ENCODE data around the gene TMSB4Y. TPM values are rescaled to one million over a fixed set of nuclear protein-coding genes. Genes with fewer than 3 reads are reported as not detected.

The TMSB4Y gene
- total RNA-seq, 1 donor from 2014 or later, result 5.3 TPM

DNA sequence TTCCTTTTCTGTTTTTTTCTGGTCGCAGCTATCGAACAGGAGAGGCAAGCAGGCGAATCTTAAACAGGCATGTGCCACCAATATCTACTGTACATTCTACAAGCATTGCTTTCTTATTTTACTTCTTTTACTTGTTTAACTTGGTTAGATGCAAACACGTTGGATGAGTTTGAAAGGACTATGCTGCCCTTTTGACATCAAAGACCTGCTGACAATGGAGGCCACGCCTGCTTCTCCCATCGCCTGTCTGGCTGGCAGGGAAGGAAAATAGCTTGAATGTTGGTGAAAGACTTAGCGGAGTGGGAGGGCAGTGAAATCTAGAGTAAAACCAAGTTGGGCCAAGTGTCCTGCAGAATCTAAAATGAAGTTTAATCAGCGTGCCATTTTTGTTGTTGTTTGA lies 1.5 kb downstream of the TMSB4Y start:
- peak overlapping the region; percentile 95 for H3K4me3 Mint-ChIP-seq
- no peaks in the 10 kb centered on the region for H3K27me3 Mint-ChIP-seq
- DNase-seq, result no peak
- H3K4me1 Mint-ChIP-seq, result peaks cover 24% of the 10 kb centered on the region
- POLR2A ChIA-PET, result interaction anchor here (2.5 to 3.1 kb wide), 2 partner anchors 46 to 227 kb away, joined by 13 to 20 read pairs; partner anchors contain the start of gene UTY
- no peak for TF ChIP-seq CTCF (IDR thresholded peaks at IDR 0.05)
- CTCF ChIA-PET, result interaction anchor here (1.6 kb wide), 1 partner anchor 33 kb away, joined by 4 read pairs; no protein-coding TSS in a partner anchor
- no peak overlapping the region for H3K27ac Mint-ChIP-seq
- H3K9me3 Mint-ChIP-seq, result no peaks in the 10 kb centered on the region
- intact Hi-C loops (cut with micrococcal nuclease), result no loop called here
- no peak for ATAC-seq (ENCODE audit: low read depth)
- peaks cover 8% of the 10 kb centered on the region for H3K36me3 Mint-ChIP-seq (ENCODE audit: low read depth)

DNA sequence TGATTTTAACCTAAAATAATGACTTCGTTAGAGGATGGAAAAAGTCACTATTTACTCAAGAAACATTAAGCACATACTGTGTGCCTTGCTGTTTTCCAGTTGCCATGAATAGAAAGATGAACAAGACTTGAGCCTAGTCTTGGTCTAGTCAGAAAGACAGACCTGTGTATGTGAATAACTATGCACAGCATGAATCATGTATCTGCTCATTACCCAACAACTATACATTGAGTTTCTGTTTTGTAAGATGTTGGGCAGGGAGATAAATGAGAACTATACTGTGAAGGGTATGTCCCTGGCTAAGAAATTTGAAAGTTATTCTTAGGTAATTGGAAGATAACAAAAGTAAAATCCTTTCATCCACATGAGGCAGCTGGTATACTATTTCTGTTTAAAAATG lies 4.3 kb downstream of the TMSB4Y start:
- ChIA-PET POLR2A (no interaction called here), CTCF (interaction anchor here (0.6 kb wide), 1 partner anchor 339 kb away, joined by 3 read pairs; no protein-coding TSS in a partner anchor)
- no peak for ATAC-seq (ENCODE audit: low read depth)
- no peak overlapping the region for H3K27ac Mint-ChIP-seq
- H3K4me1 Mint-ChIP-seq, result peaks cover 30% of the 10 kb centered on the region
- DNase-seq, result no peak
- H3K27me3 Mint-ChIP-seq, result no peaks in the 10 kb centered on the region
- no peak for TF ChIP-seq CTCF (IDR thresholded peaks at IDR 0.05)
- no peaks in the 10 kb centered on the region for H3K9me3 Mint-ChIP-seq
- intact Hi-C loops (cut with micrococcal nuclease), result no loop called here
- H3K4me3 Mint-ChIP-seq, result no peak overlapping the region
- peaks cover 12% of the 10 kb centered on the region for H3K36me3 Mint-ChIP-seq (ENCODE audit: low read depth)

DNA sequence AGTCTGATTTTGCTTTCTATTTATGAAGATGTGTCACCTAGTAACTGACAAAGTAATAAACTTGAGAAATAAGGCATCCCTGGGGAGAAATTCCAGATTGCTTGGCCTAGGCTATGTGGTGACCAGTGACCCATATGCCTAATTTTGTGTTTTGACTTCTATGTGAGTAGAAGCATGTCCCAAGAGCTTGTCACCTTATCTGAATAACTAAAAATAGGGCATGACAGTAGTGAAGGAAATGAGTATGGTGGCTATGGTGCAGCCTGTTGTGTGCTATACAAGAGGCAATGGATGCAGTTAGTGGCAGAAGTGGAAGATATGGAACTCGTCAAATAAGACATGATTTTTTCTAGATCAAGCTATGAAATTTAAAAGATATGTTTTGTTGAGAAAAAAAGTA lies 15.3 kb downstream of the TMSB4Y start:
- no peaks in the 10 kb centered on the region for H3K27me3 Mint-ChIP-seq
- TF ChIP-seq CTCF (IDR thresholded peaks at IDR 0.05), result no peak
- no peaks in the 10 kb centered on the region for H3K4me1 Mint-ChIP-seq
- H3K9me3 Mint-ChIP-seq, result peaks cover 3% of the 10 kb centered on the region
- ATAC-seq (ENCODE audit: low read depth) (no peak), DNase-seq (no peak)
- intact Hi-C loops (cut with micrococcal nuclease), result no loop called here
- no peak overlapping the region for H3K4me3 Mint-ChIP-seq
- POLR2A ChIA-PET, result no interaction called here
- no peak overlapping the region for H3K27ac Mint-ChIP-seq
- peaks cover under 1% of the 10 kb centered on the region for H3K36me3 Mint-ChIP-seq (ENCODE audit: low read depth)
- CTCF ChIA-PET, result no interaction called here

DNA sequence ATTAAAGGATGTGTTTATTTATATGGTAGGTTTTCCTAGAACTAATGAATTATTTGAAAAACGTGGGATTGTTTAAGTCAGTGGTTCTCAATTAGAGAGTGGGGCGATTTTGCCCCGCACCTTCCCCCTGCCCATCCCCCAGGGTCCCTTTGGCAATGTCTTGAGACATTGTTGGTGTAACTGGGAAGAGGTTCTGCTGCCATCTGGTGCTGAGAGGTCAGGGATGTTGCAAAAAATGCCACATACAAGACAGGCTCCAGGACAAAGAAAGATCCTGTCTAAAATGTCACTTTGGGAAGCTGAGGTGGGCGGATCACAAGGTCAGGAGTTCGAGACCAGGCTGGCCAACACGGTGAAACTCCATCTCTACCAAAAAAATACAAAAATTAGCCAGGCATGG lies 25.8 kb downstream of the TMSB4Y start:
- peaks cover 5% of the 10 kb centered on the region for H3K9me3 Mint-ChIP-seq
- CTCF ChIA-PET, result interaction anchor here (2.1 kb wide), 1 partner anchor 9 kb away, joined by 8 read pairs; no protein-coding TSS in a partner anchor
- TF ChIP-seq CTCF (IDR thresholded peaks at IDR 0.05), result no peak
- no peak overlapping the region for H3K27ac Mint-ChIP-seq
- no peak for ATAC-seq (ENCODE audit: low read depth)
- no peaks in the 10 kb centered on the region for H3K27me3 Mint-ChIP-seq
- no peak overlapping the region for H3K4me3 Mint-ChIP-seq
- no peaks in the 10 kb centered on the region for H3K36me3 Mint-ChIP-seq (ENCODE audit: low read depth)
- no peak for DNase-seq
- no peaks in the 10 kb centered on the region for H3K4me1 Mint-ChIP-seq
- intact Hi-C loops (cut with micrococcal nuclease), result loop anchor here (1.0 kb wide), 1 partner anchor 293 kb away; no protein-coding TSS in a partner anchor
- POLR2A ChIA-PET, result no interaction called here

- ATAC-seq (ENCODE audit: low read depth) (no peak), DNase-seq (no peak)
- H3K27me3 Mint-ChIP-seq, result no peaks in the 10 kb centered on the region
- no peak overlapping the region for H3K27ac Mint-ChIP-seq
- no peaks in the 10 kb centered on the region for H3K36me3 Mint-ChIP-seq (ENCODE audit: low read depth)
- CTCF ChIA-PET, result interaction anchor here (0.6 to 2.1 kb wide), 8 partner anchors 10 to 1841 kb away, joined by 3 to 15 read pairs (median 4); no protein-coding TSS in a partner anchor
- no peak overlapping the region for H3K4me3 Mint-ChIP-seq
- POLR2A ChIA-PET, result no interaction called here
- H3K9me3 Mint-ChIP-seq, result no peaks in the 10 kb centered on the region
- intact Hi-C loops (cut with micrococcal nuclease), result loop anchor here (2.0 kb wide), 1 partner anchor 878 kb away; no protein-coding TSS in a partner anchor
- TF ChIP-seq CTCF (IDR thresholded peaks at IDR 0.05), result no peak
- no peaks in the 10 kb centered on the region for H3K4me1 Mint-ChIP-seq
Measured at GRCh38 chrY:13738618-13739017, 34.9 kb downstream of the TMSB4Y start.

All from activated B cell treated with CpG ODN at 0.5 μM for 24 hours (primary cell).